H1 (cell line): ENCODE data around the gene DENND2C. TPM values are rescaled to one million over a fixed set of nuclear protein-coding genes. Genes with fewer than 3 reads are reported as not detected.

Source experiments
- CTCF ChIA-PET: fragments of 300-600 bp; sonication (Branson Sonifier 250); formaldehyde crosslinking; loops from one replicate; lab custom pipeline; 2021; ENCODE audit not compliant: partially characterized antibody; lab: Charles Lee
- POLR2A ChIA-PET: fragments of 300-600 bp; sonication (Branson Sonifier 250); formaldehyde crosslinking; loops from one replicate; lab custom pipeline; 2021; ENCODE audit warnings: inconsistent platforms; ENCODE audit not compliant: partially characterized antibody; lab: Charles Lee
- DNase-seq, 2 experiments: peaks; one replicate each; pipeline versions ENCODE4 v3.0.0 to v3.0.0-alpha.2; 2010 to 2022; ENCODE audit warnings: low spot score in 2 of 2, low read depth in 1 of 2, mixed read lengths in 1 of 2
- FAIRE-seq: peaks from 2 replicates; lab custom pipeline; 2011; peaks lifted over from hg19 to GRCh38; lab: Jason Lieb, UNC
- H2AFZ ChIP-seq: 2 replicates; pipeline ENCODE4 v1.8.1; 2012; ENCODE audit warnings: low read length, inconsistent platforms
- H2AK5ac ChIP-seq: 2 replicates; pipeline ENCODE4 v1.6.1; 2013; ENCODE audit warnings: low read depth, low read length
- H2BK120ac ChIP-seq: replicated peaks from 2 replicates; pipeline ENCODE3; 2013; ENCODE audit warnings: low read depth, low read length, inconsistent platforms
- H2BK12ac ChIP-seq: 2 replicates; pipeline ENCODE4 v1.6.1; 2013; ENCODE audit warnings: low read depth, low read length
- H2BK15ac ChIP-seq: 2 replicates; pipeline ENCODE4 v1.6.1; 2013; ENCODE audit warnings: low read length
- H2BK20ac ChIP-seq: 2 replicates; pipeline ENCODE4 v1.6.1; 2013; ENCODE audit warnings: low read length
- H2BK5ac ChIP-seq: 2 replicates; pipeline ENCODE4 v1.6.1; 2013; ENCODE audit warnings: low read depth, low read length
- H3K14ac ChIP-seq: 2 replicates; pipeline ENCODE4 v1.6.1; 2013; ENCODE audit warnings: inconsistent platforms; ENCODE audit not compliant: insufficient read length
- H3K18ac ChIP-seq: 2 replicates; pipeline ENCODE4 v1.6.1; 2013; ENCODE audit warnings: low read length; ENCODE audit errors: extremely low read depth
- H3K23ac ChIP-seq: 2 replicates; pipeline ENCODE4 v1.6.1; 2013; ENCODE audit warnings: inconsistent platforms; ENCODE audit not compliant: insufficient read length
- H3K23me2 ChIP-seq: 2 replicates; pipeline ENCODE4 v1.6.1; 2013; ENCODE audit warnings: low read depth, low read length
- H3K27ac ChIP-seq: 2 replicates; pipeline ENCODE4 v1.6.1; 2011; ENCODE audit warnings: low read depth, low read length, inconsistent platforms
- H3K27me3 ChIP-seq, 4 experiments: replicated peaks in 1 of 4; 1 replicate in 1 of 4; 2 replicates in 3 of 4; pipeline versions ENCODE4 v1.6.1 to v1.8.1; 2011 to 2013; ENCODE audit warnings: low read length in 3 of 4, mild to moderate bottlenecking in 3 of 4, inconsistent platforms in 2 of 4, mixed read lengths in 2 of 4, moderate library complexity in 1 of 4; ENCODE audit not compliant: control insufficient read depth in 3 of 4, insufficient read depth in 3 of 4; ENCODE audit errors: extremely low read depth in 1 of 4
- H3K36me3 ChIP-seq, 4 experiments: 2 replicates each; pipeline versions ENCODE4 v1.6.1 to v1.8.1; 2011 to 2013; ENCODE audit warnings: mild to moderate bottlenecking in 4 of 4, low read length in 3 of 4, moderate library complexity in 2 of 4, control low read depth in 1 of 4, inconsistent platforms in 1 of 4; ENCODE audit not compliant: insufficient read depth in 4 of 4, control insufficient read depth in 2 of 4
- H3K4ac ChIP-seq: replicated peaks from 2 replicates; pipeline ENCODE3; 2013; ENCODE audit warnings: low read length, low read depth, mixed read lengths, inconsistent platforms; ENCODE audit not compliant: insufficient read length
- H3K4me1 ChIP-seq, 4 experiments: replicated peaks in 1 of 4; 1 replicate in 1 of 4; 2 replicates in 3 of 4; pipeline versions ENCODE4 v1.6.1 to v1.8.1; 2011 to 2013; ENCODE audit warnings: low read length in 3 of 4, inconsistent platforms in 2 of 4, mixed read lengths in 1 of 4; ENCODE audit not compliant: insufficient read depth in 4 of 4, control insufficient read depth in 3 of 4
- H3K4me2 ChIP-seq, 2 experiments: 2 replicates each; pipeline versions ENCODE4 v1.6.1 to v1.8.1; 2011 to 2013; ENCODE audit warnings: low read depth in 2 of 2, low read length in 2 of 2, control low read depth in 1 of 2, inconsistent platforms in 1 of 2, mild to moderate bottlenecking in 1 of 2; ENCODE audit not compliant: insufficient read depth in 1 of 2
- H3K4me3 ChIP-seq, 4 experiments: fragments of 200-600, 300-600 bp in 1 of 4; sonication (generic), shearing (Covaris generic), sonication (Bioruptor Twin) in 1 of 4; 2 replicates each; pipeline versions ENCODE4 v1.5.1 to v1.8.1; 2011 to 2016; ENCODE audit warnings: low read length in 4 of 4, low read depth in 3 of 4, control low read depth in 2 of 4, inconsistent platforms in 2 of 4, mild to moderate bottlenecking in 2 of 4, mixed read lengths in 1 of 4, moderate library complexity in 1 of 4; ENCODE audit not compliant: insufficient read depth in 2 of 4; ENCODE audit errors: extremely low read depth in 1 of 4
- H3K56ac ChIP-seq: replicated peaks from 2 replicates; pipeline ENCODE3; 2013; ENCODE audit warnings: low read depth, mild to moderate bottlenecking, mixed read lengths, low read length, inconsistent platforms; ENCODE audit not compliant: insufficient read length
- H3K79me1 ChIP-seq: 2 replicates; pipeline ENCODE4 v1.6.1; 2013; ENCODE audit warnings: low read depth, low read length, control low read depth
- H3K79me2 ChIP-seq, 2 experiments: 2 replicates each; pipeline versions ENCODE4 v1.6.1 to v1.8.1; 2012 to 2013; ENCODE audit warnings: low read length in 2 of 2, mild to moderate bottlenecking in 2 of 2, inconsistent platforms in 1 of 2; ENCODE audit not compliant: insufficient read depth in 2 of 2, control insufficient read depth in 1 of 2
- H3K9ac ChIP-seq, 4 experiments: replicated peaks in 1 of 4; 1 replicate in 1 of 4; 2 replicates in 3 of 4; pipeline versions ENCODE4 v1.6.1 to v1.8.1; 2011 to 2013; ENCODE audit warnings: low read depth in 3 of 4, low read length in 3 of 4, control low read depth in 2 of 4, mild to moderate bottlenecking in 2 of 4, moderate library complexity in 2 of 4, inconsistent platforms in 1 of 4; ENCODE audit errors: extremely low read depth in 1 of 4
- H3K9me3 ChIP-seq, 2 experiments: 2 replicates each; pipeline versions ENCODE4 v1.6.1 to v1.8.1; 2012 to 2013; ENCODE audit warnings: mild to moderate bottlenecking in 2 of 2, moderate library complexity in 2 of 2, control low read depth in 1 of 2, inconsistent platforms in 1 of 2, low read depth in 1 of 2, low read length in 1 of 2, mixed read lengths in 1 of 2; ENCODE audit not compliant: insufficient read depth in 2 of 2
- H4K20me1 ChIP-seq, 2 experiments: replicated peaks in 1 of 2; 2 replicates each; pipeline versions ENCODE3 to v1.8.1; 2011 to 2013; ENCODE audit warnings: inconsistent platforms in 2 of 2, low read length in 2 of 2, mild to moderate bottlenecking in 1 of 2; ENCODE audit not compliant: insufficient read depth in 2 of 2, control insufficient read depth in 1 of 2
- H4K5ac ChIP-seq: 2 replicates; pipeline ENCODE4 v1.6.1; 2013; ENCODE audit warnings: low read length, low read depth, mixed read lengths, inconsistent platforms; ENCODE audit not compliant: insufficient read length
- H4K8ac ChIP-seq: 2 replicates; pipeline ENCODE4 v1.8.0; 2013; ENCODE audit warnings: mild to moderate bottlenecking, moderate library complexity, low read length, inconsistent platforms; ENCODE audit not compliant: insufficient read depth; ENCODE audit errors: extremely low read depth
- H4K91ac ChIP-seq: replicated peaks from 2 replicates; pipeline ENCODE3; 2013; ENCODE audit warnings: low read length, mixed read lengths, inconsistent platforms; ENCODE audit not compliant: insufficient read length
- BRCA1 ChIP-seq: IDR thresholded peaks from 2 replicates; pipeline ENCODE4 v1.6.1; 2012; ENCODE audit warnings: low read depth, low read length, improper control_type of control experiment
- CEBPB ChIP-seq: IDR thresholded peaks from 2 replicates; pipeline ENCODE4 v1.6.1; 2012; ENCODE audit warnings: low read depth, low read length
- CTBP2 ChIP-seq: IDR thresholded peaks from 2 replicates; pipeline ENCODE4 v1.7.0; 2011; ENCODE audit warnings: borderline replicate concordance, mild to moderate bottlenecking, moderate library complexity, mixed read lengths, low read length; ENCODE audit not compliant: insufficient read depth, insufficient read length
- JUN ChIP-seq: IDR thresholded peaks from 2 replicates; pipeline ENCODE4 v1.6.1; 2011; ENCODE audit warnings: low read depth, mild to moderate bottlenecking, improper control_type of control experiment, low read length
- NANOG ChIP-seq: IDR thresholded peaks from 2 replicates; pipeline ENCODE4 v1.6.1; 2011; ENCODE audit warnings: low read length, low read depth, mild to moderate bottlenecking, inconsistent platforms; ENCODE audit not compliant: insufficient read depth, poor library complexity, severe bottlenecking
- NRF1 ChIP-seq: IDR thresholded peaks from 2 replicates; pipeline ENCODE4 v1.6.1; 2011; ENCODE audit warnings: mild to moderate bottlenecking, low read depth, low read length, improper control_type of control experiment
- TAF7 ChIP-seq: optimal IDR thresholded peaks from 2 replicates; pipeline ENCODE3; 2011; ENCODE audit warnings: low read depth, mild to moderate bottlenecking, inconsistent platforms, low read length, moderate library complexity, borderline replicate concordance
- TBP ChIP-seq: IDR thresholded peaks from 2 replicates; pipeline ENCODE4 v1.6.1; 2011; ENCODE audit warnings: low read depth, low read length, improper control_type of control experiment
- ZNF274 ChIP-seq: IDR thresholded peaks from 2 replicates; pipeline ENCODE4 v1.7.0; 2012; ENCODE audit warnings: low read length, borderline replicate concordance; ENCODE audit errors: extremely low read depth
- polyA plus RNA-seq, 7 experiments: library from polyadenylated mRNA; depleted of rRNA in 3 of 7; stranded (reverse) in 5 of 7; unstranded in 2 of 7; fragments of >200 nt in 5 of 7; fragments of 200-250 nt in 2 of 7; gene quantifications; 1 replicate in 5 of 7; 2 replicates in 1 of 7; 4 replicates in 1 of 7; pipeline versions ENCODE4 v1.2.1 to v1.2.3, GENCODE V29; 2011 to 2013; ENCODE audit warnings: missing spikeins in 2 of 7, mixed read lengths in 2 of 7
- total RNA-seq: library from RNA; stranded (reverse); fragmentation: NEBNext Ultra II Directional; extraction: Animal tissue kit (Norgen Biotek cat#: 25700); gene quantifications from 2 replicates; pipeline ENCODE4 v1.2.1, GENCODE V29; 2021

The DENND2C gene
- total and polyA plus RNA-seq, 2 of the 8 experiments (the other 6 are each of a cell fraction or from before 2014, with no cell fraction given), result 1.8 to 5.5 TPM

- Histone ChIP-seq H3K4me1 (no peaks in the 10 kb centered on the region), H3K9ac (no peak overlapping the region), H2BK12ac (no peak overlapping the region), H2BK120ac (no peak overlapping the region), H3K23ac (no peak overlapping the region), H3K4me3 (no peak overlapping the region), H3K4ac (no peak overlapping the region)
- TF ChIP-seq CTBP2 (no peak), TBP (no peak), TAF7 (no peak), ZNF274 (no peak), JUN (no peak), NRF1 (no peak), NANOG (no peak), CEBPB (no peak), BRCA1 (no peak)
- TF ChIP-seq, all 59 proteins: peak for 0
- no peak overlapping the region for H2BK5ac ChIP-seq
- no peaks in the 10 kb centered on the region for H3K27me3 ChIP-seq
- H2AFZ ChIP-seq, result no peak overlapping the region
- no peak overlapping the region for H4K91ac ChIP-seq
- no peak overlapping the region for H2BK15ac ChIP-seq
- H3K79me2 ChIP-seq, result no peaks in the 10 kb centered on the region
- no peak overlapping the region for H3K27ac ChIP-seq
- H3K79me1 ChIP-seq, result no peaks in the 10 kb centered on the region
- no peak overlapping the region for H3K18ac ChIP-seq
- H2AK5ac ChIP-seq, result no peak overlapping the region
- DNase-seq (no peak), FAIRE-seq (no peak)
- no peaks in the 10 kb centered on the region for H3K23me2 ChIP-seq
- POLR2A ChIA-PET, result no interaction called here
- H4K8ac ChIP-seq, result no peak overlapping the region
- H2BK20ac ChIP-seq, result no peak overlapping the region
- H4K20me1 ChIP-seq, result no peaks in the 10 kb centered on the region
- no peak overlapping the region for H3K56ac ChIP-seq
- H3K14ac ChIP-seq, result no peak overlapping the region
- H3K36me3 ChIP-seq, result no peaks in the 10 kb centered on the region
- CTCF ChIA-PET, result interaction anchor here (0.9 kb wide), 1 partner anchor 271 kb away, joined by 3 read pairs; no protein-coding TSS in a partner anchor
- no peaks in the 10 kb centered on the region for H3K9me3 ChIP-seq
- no peak overlapping the region for H3K4me2 ChIP-seq
- no peak overlapping the region for H4K5ac ChIP-seq
These were observed 37.4 kb downstream of the DENND2C start for GRCh38 chr1:114632427-114632826.
